H1 (cell line): Measurements from ENCODE around the gene BTC. TPM values are rescaled to one million over a fixed set of nuclear protein-coding genes. Genes with fewer than 3 reads are reported as not detected.

Source experiments
- CHD2 ChIP-seq: IDR thresholded peaks from 2 replicates; pipeline ENCODE4 v1.6.1; 2012; ENCODE audit warnings: low read length, improper control_type of control experiment
- SAP30 ChIP-seq: fragments of 300-600 bp; sonication (generic); IDR thresholded peaks from 2 replicates; pipeline ENCODE4 v1.7.1; 2012; ENCODE audit warnings: low read length, moderate library complexity, mild to moderate bottlenecking, inconsistent platforms; ENCODE audit not compliant: insufficient read depth, insufficient replicate concordance
- SUZ12 ChIP-seq: fragments of 200-600 bp; sonication (generic); IDR thresholded peaks from 2 replicates; pipeline ENCODE4 v1.6.1; 2012; ENCODE audit warnings: mild to moderate bottlenecking, inconsistent platforms, low read length, moderate library complexity, mixed read lengths
- TCF12 ChIP-seq: IDR thresholded peaks from 2 replicates; pipeline ENCODE4 v1.6.1; 2011; ENCODE audit warnings: low read depth, mild to moderate bottlenecking, low read length
- polyA plus RNA-seq, 7 experiments: library from polyadenylated mRNA; depleted of rRNA in 3 of 7; stranded (reverse) in 5 of 7; unstranded in 2 of 7; fragments of >200 nt in 5 of 7; fragments of 200-250 nt in 2 of 7; gene quantifications; 1 replicate in 5 of 7; 2 replicates in 1 of 7; 4 replicates in 1 of 7; pipeline versions ENCODE4 v1.2.1 to v1.2.3, GENCODE V29; 2011 to 2013; ENCODE audit warnings: missing spikeins in 2 of 7, mixed read lengths in 2 of 7
- total RNA-seq: library from RNA; stranded (reverse); fragmentation: NEBNext Ultra II Directional; extraction: Animal tissue kit (Norgen Biotek cat#: 25700); gene quantifications from 2 replicates; pipeline ENCODE4 v1.2.1, GENCODE V29; 2021
- TF ChIP-seq, protein P1 (sequence below): fragments of 300-600 bp; sonication (generic); IDR thresholded peaks from 2 replicates; pipeline ENCODE4 v1.7.1; 2012; ENCODE audit warnings: low read length, moderate library complexity, mild to moderate bottlenecking, inconsistent platforms; ENCODE audit not compliant: insufficient replicate concordance
- TF ChIP-seq, protein P2 (sequence below): IDR thresholded peaks from 2 replicates; pipeline ENCODE4 v1.6.1; 2012; ENCODE audit warnings: inconsistent platforms

Gene BTC
- total and polyA plus RNA-seq, 2 of the 8 experiments (the other 6 are each of a cell fraction or from before 2014, with no cell fraction given), result 0.09 TPM; not detected in 1

DNA sequence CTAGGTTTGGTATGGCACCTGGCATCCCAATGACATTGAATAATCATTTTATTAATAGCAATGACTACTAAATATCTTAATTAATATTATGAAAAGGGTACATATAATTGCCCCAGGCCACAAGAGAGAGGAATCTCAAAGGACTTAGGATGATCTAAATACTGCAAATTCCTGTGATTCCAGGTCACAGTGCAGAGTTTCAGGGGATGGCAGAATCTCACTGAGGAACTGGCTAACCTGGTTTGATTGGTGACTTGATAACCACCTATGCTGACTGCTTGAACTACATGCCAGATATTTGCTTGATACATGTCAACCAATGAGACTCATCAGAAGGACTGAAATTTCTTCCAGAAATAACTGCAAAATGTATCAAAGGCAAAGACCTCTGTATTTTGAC, 37.2 kb downstream of the BTC start (continued):
- TF ChIP-seq SAP30 (no peak), TCF12 (no peak), SUZ12 (no peak), CHD2 (no peak)
- TF ChIP-seq, protein P1, sequence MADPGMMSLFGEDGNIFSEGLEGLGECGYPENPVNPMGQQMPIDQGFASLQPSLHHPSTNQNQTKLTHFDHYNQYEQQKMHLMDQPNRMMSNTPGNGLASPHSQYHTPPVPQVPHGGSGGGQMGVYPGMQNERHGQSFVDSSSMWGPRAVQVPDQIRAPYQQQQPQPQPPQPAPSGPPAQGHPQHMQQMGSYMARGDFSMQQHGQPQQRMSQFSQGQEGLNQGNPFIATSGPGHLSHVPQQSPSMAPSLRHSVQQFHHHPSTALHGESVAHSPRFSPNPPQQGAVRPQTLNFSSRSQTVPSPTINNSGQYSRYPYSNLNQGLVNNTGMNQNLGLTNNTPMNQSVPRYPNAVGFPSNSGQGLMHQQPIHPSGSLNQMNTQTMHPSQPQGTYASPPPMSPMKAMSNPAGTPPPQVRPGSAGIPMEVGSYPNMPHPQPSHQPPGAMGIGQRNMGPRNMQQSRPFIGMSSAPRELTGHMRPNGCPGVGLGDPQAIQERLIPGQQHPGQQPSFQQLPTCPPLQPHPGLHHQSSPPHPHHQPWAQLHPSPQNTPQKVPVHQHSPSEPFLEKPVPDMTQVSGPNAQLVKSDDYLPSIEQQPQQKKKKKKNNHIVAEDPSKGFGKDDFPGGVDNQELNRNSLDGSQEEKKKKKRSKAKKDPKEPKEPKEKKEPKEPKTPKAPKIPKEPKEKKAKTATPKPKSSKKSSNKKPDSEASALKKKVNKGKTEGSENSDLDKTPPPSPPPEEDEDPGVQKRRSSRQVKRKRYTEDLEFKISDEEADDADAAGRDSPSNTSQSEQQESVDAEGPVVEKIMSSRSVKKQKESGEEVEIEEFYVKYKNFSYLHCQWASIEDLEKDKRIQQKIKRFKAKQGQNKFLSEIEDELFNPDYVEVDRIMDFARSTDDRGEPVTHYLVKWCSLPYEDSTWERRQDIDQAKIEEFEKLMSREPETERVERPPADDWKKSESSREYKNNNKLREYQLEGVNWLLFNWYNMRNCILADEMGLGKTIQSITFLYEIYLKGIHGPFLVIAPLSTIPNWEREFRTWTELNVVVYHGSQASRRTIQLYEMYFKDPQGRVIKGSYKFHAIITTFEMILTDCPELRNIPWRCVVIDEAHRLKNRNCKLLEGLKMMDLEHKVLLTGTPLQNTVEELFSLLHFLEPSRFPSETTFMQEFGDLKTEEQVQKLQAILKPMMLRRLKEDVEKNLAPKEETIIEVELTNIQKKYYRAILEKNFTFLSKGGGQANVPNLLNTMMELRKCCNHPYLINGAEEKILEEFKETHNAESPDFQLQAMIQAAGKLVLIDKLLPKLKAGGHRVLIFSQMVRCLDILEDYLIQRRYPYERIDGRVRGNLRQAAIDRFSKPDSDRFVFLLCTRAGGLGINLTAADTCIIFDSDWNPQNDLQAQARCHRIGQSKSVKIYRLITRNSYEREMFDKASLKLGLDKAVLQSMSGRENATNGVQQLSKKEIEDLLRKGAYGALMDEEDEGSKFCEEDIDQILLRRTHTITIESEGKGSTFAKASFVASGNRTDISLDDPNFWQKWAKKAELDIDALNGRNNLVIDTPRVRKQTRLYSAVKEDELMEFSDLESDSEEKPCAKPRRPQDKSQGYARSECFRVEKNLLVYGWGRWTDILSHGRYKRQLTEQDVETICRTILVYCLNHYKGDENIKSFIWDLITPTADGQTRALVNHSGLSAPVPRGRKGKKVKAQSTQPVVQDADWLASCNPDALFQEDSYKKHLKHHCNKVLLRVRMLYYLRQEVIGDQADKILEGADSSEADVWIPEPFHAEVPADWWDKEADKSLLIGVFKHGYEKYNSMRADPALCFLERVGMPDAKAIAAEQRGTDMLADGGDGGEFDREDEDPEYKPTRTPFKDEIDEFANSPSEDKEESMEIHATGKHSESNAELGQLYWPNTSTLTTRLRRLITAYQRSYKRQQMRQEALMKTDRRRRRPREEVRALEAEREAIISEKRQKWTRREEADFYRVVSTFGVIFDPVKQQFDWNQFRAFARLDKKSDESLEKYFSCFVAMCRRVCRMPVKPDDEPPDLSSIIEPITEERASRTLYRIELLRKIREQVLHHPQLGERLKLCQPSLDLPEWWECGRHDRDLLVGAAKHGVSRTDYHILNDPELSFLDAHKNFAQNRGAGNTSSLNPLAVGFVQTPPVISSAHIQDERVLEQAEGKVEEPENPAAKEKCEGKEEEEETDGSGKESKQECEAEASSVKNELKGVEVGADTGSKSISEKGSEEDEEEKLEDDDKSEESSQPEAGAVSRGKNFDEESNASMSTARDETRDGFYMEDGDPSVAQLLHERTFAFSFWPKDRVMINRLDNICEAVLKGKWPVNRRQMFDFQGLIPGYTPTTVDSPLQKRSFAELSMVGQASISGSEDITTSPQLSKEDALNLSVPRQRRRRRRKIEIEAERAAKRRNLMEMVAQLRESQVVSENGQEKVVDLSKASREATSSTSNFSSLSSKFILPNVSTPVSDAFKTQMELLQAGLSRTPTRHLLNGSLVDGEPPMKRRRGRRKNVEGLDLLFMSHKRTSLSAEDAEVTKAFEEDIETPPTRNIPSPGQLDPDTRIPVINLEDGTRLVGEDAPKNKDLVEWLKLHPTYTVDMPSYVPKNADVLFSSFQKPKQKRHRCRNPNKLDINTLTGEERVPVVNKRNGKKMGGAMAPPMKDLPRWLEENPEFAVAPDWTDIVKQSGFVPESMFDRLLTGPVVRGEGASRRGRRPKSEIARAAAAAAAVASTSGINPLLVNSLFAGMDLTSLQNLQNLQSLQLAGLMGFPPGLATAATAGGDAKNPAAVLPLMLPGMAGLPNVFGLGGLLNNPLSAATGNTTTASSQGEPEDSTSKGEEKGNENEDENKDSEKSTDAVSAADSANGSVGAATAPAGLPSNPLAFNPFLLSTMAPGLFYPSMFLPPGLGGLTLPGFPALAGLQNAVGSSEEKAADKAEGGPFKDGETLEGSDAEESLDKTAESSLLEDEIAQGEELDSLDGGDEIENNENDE, result no peak
- TF ChIP-seq, protein P2, sequence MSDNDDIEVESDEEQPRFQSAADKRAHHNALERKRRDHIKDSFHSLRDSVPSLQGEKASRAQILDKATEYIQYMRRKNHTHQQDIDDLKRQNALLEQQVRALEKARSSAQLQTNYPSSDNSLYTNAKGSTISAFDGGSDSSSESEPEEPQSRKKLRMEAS, result no peak
